Central memory CD4-positive, alpha-beta T cell (primary cell): ENCODE data around the gene FHOD1.

Experiments used
- DNase-seq: peaks from one replicate; pipeline ENCODE4 v3.0.0; 2022

The FHOD1 gene

DNA sequence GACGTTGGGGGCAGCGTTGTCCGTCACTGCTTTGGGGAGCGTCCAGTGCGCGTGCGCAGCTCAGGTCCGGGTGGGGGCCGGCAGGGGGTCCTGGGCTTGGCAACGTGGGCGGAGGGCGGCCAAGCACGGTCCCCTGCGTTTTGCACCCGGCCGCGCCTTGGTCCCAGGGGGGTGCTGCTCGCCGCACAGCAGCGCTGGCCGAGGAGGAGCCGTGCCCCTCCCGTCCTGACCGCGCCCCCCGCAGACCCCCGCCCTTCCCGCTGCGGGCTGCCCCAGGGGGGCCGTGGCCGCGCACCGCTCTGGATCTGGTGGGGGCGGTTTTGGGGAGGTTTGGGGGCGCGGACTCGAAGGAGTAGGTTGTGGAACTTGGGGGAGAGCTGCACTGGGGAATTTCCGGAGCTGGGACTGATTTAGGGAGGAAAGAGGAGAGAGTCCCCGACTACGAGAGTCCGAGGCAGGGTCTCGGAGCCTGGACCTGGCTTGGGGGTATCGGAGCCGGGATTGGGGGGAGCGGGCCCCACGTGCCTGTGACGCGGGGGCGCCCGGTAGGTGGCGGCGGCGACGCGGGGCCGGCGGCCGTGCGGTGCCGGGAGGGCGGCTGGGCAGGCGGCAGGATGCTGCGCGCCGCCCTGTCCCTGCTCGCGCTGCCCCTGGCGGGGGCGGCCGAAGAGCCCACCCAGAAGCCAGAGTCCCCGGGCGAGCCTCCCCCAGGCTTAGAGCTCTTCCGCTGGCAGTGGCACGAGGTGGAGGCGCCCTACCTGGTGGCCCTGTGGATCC is 1.3 kb upstream of the FHOD1 start, which contains the start of gene SLC9A5:
Gene SLC9A5 (plus strand): TSS at position 579 of the 777 bp plus-strand sequence. CDS start 36 bp downstream, at position 615.
- DNase-seq = no peak

DNA sequence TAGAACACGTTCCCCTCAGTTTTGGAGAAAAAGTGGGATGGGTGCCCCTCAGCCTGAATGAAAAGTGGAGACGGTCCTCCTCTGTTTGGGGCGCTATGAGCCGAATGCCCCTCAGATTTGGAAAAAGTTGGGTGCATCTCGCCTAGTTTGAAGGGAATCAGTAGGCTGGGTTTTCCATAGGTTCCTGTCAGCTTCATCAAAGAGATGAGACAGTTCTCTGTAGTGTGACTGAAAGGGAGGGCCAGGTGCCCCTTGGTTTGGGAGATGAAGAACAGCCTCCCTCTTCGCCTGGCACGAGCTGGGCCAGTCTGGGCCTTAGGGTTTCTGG is 756 bp upstream of the FHOD1 start:
- DNase-seq = no peak

DNA sequence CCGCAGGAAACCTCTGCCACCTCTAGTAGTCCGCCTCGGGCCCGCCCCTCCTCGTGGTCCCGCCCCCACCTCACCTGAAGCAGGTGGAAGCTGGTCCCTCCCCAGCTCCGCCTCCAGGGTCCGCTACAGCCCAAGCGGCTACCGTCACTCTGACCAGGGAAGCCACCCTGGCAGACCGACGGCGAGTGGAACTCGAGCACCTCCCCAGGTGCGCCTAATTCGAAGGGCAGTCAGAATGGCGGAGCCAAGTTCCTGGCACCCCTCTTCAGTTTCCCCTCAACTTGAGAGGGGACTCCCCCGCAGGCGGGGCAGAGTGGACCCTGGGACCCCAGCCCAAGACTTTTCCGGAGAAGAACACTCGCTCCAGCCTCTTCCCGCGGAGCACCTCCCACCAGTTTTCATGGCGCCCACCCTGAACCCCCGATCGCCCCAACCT is 507 bp downstream of the FHOD1 start:
- peak; percentile 31 for DNase-seq

DNA sequence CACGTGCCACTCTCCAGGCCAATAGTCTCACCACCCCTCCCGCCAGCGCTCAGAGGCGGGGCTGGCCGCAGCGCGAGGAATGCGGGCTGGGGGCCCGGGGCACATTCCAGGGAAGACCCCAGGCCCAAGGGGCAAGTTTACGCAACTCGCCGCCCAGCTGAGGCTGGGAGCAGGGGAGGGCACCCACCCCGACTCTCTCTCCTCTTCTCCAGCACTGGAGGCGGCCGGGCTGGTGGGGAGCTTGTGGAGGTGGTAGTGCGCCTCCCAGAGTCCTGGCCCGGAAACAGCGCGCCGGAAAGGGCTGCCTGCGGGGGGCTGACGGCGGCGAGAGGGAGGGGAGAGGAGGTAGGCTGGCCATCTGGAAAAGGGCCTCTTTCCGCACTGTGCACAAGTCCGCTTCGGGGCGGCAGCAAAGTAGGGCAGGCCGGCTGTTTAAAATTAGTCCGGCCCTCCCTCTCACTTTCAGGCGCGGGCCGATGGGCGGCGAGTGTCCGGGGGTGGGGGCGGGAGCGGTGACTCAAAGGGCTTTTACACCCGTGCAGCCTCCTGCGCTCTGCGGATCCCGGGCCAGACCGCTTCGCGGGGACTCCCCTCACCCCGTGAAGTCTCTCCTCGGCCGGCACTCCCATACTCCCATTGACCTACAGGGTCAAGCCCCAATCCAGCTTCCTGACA is 1.1 kb downstream of the FHOD1 start:
- no peak for DNase-seq

DNA sequence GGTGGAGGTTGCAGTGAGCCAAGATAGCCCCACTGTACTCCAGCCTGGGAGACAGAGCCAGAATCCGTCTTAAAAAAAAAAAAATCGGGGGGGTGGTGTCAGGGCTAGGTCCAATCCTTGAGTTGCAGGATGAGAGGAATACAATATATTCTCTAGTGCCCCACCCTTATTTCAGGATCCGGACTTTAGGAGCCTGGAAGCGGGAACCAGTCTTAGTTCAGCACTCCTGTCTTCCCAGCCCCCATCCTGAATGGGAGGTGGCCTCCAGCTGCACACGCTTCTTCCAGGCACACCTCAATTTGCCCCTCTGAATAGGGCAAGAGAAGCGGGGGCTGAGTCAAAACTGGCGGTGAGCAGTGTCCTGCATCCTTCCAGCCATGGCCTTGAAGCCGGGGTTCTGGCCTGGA is 1.6 kb downstream of the FHOD1 start:
- no peak for DNase-seq

DNA sequence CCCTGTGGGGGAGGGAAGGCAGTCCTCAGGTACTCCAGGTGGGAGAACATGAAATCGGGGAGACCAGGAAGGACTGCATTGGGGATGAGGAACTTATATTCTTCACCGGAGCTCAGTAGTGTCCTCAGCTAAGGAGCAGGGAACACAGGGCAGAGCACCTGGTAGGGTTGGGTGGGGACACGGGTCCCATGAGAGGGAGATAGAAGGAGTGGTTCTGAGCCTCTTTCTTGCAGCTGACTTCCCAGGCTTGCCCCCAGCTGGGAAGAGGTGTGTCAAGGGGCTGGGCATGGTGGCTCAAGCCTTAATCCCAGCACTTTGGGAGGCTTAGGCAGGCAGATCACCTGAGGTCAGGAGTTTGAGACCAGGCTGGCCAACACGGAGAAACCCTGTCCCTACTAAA is 2.1 kb downstream of the FHOD1 start:
- no peak for DNase-seq

DNA sequence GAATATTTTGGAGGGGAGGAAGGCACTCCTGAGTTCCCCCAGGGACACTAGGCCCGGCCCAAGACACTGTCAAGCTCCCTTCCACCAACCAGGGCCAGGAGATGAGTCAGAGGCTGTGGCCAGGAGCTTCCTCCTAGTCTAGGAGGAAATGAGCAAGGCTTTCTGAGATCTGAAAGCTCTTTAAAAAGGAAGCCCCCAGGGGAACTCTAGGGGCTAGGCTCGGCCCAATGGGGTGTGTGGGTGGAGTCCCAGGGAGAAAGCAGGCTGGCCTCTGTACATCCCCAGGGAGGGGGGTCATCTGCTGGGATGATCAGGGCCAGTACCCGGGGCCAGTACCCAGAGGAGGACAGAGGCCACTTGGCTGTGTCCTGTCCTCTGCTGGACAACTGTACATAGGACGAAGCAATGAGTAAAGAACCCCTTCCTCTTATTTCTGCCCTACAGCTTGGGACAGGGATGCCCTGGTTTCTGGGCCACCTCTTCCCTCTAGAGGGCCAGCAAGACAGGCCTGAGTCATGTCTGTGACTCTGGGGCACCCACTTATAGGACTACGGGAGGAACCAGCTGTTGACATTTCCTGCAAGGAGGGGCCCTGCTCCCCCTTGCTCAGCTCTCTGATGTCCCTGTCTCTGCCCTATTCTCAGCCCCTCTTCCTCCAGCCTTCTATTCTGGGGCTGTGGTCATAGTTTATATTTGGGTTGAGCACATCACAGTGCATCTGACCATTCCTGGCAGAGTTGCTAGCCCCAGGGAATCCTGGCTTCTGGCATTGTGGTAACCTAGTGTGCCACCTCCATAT is 2.7 kb downstream of the FHOD1 start:
- DNase-seq = peak; percentile 77

DNA sequence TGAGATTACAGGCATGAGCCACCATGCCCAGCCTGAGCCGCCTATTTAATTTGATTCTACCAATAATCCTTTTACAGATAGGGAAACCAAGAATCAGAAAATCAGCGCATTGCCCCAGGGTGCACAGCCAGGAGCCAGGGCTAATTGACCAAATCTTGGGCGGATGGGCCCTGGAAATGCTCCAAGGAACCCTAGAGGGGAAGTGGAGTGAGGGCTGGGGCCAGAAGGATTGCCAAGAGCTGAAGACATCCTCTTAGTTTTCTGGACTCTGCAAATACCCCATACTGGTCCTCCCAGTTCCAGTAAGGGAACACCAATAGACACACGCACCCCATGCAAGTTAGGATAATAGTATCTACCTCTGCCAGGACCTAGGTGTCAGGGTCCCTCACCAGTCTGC is 3.8 kb downstream of the FHOD1 start:
- DNase-seq = no peak

DNA sequence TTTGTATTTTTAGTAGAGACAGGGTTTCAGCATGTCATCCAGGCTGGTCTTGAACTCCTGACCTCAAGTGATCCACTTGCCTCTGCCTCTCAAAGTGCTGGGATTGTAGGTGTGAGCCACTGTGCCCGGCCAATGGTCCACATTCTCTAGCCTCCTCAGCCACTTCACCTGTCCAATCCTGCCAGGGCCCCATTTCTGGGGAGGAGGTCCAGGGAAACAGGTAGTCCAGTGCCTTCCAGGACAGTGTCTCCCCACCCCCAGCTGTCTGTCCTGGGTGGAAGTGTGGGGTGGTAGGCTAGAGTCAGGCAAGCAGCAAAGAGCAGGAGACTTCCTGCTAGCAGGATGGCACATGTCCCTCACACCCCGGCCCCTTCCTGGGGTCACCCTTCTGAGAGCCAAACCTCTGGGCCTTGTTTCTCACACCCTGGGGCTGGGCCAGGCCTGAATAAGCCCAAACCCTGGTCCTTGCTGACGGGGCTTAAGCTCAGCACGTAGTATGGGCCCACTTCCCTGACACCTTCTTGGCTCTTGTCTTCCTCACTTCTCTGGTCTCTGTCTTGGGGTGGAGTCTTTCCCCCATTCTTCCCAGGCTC is 5.0 kb downstream of the FHOD1 start:
- DNase-seq = no peak

DNA sequence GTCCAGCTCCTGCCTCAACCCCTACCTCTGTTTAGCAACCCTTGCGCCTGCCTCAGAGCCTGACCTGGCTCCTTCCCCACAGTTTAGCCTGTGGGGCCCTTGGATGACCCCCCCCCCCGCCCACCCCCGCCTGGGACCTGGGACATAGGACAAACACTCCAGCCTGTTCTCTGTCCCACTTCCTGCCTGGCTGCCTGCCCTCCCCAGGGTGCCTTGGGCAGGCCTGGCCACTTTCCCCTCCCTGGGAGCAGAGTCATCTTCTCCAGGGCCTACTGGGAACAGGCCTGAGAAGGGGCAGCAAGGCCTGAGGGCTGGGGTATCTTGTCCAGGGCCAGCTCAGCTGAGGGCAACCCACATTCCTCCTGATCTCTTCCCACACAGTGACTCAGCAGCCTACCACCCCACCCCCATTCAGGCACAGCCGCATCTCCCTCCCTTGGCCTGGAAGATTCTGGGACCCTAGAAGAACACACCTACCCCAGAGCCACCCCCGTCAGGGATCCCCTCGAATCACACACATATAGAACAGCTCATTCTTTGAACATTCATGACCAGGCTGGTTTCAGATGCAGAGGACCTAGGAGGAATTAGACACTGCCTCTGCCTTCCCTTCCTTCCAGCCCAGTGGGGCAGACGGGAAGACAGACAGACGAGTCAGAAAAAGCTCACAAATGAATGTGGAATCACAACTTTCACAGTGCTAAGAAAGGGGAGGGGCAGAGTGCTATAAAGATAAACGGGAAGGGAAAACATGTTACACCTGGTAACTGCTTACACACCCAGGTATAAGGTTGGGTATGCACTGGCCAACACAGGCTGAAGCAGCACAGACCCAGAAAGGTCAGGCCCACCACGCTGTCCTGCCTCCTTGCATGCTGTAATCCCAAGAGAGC is 6.0 kb downstream of the FHOD1 start:
- DNase-seq = no peak

DNA sequence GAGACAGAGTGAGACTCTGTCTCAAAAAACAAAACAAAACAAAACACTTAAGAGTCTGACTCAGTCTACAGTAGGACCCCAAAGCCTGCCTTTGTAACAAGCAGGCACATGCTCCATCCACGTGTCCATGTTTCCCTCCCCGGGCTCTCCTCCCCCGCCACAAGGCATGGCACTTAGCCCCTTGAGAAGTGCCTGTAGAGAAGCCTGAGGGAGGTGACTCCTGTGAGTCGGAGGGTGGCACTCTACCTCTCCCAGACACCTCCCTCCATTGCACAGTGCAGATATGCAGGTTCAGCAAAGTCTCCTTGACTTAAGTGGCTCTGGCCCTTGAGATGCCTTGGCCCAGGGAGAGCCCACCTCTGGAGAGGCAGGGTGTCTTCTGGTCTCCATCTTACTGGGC is 6.8 kb downstream of the FHOD1 start:
- DNase-seq = no peak

DNA sequence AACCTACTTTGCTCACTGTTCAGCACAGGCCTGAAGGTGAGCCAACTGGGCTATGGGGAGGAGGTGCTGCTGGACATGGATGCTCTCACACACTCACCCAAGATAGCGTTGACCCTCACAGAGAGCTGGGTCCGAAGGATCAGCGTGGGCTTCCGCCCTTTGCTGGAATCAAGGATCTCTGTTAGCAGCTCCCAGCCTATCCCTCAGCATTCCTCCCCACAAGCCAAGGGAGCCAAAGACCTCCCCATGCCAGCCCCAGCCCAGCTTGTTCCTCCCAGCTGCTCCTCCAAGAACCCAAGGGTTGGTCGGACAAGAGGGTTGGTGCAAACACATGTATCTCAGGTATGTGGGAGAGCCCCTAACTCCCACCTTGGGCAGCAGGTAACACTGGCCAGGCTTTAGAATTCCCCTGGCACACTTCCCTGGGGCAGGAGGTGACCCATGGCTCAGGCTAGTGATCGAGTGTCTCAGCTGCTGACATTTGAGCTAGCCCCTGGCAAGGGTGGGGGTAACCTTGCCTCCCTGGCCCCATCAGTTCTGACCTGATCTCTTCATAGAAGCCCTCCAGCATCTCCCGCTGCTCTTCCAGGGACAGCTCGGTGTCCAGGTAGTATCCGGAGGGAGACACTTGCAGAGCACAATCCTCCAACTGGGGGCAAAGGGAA is 8.3 kb downstream of the FHOD1 start:
- DNase-seq = no peak

DNA sequence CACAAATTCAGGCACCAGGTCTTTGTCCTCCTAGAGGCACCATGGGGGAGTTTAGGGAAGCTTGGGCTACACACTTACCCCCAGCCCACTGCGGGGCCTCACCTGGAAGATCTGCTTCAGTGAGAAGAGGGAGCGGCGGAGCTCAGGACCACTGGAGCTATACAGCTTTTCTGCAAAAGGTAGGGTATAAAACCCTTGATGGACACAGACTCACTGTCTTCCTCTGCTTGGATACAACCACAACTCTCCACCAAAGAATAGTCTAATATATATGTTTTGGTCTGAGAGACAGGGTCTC is 9.1 kb downstream of the FHOD1 start:
- no peak for DNase-seq

DNA sequence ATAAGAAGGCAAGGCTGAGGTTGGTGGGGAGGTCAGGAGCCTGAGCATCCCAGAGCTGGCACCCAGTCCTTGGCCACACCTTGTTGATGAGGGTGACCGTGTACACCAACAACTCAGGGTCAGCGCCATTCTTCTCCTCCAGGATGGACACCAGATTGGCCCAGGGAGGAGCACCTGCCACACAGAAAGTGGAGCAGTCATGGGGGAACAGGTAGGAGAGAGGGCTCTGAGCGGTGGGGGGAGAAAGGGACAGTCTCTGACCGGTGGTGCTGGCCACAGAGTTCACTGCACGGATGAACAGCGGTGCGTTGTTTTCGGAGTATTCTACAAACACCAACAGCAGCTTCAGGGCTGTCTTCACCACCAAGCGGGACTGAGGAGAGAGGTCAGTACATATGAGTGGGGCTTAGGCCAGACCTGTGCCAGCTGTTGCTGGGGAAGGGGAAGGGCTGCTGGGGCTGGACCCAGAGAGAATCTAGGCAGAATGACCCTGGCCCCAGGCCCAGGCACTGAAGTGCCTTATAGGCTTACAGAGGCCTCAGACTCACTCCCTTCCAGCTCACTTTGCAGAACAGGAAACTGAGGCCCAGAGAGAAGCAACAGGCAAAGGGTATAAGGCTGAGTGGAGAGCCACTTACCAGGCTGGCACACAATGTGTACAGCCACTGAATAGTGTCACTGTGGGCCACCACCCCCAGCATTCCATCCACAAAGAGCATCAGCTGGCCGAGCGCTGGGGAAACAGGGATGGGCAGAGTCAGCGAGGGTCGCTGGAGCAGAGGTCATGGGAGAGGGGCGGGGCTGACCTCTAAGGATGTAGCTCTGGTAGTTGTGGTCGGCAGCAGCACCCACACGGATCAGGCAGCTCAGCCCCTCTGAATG is 9.6 kb downstream of the FHOD1 start:
- DNase-seq = no peak

DNA sequence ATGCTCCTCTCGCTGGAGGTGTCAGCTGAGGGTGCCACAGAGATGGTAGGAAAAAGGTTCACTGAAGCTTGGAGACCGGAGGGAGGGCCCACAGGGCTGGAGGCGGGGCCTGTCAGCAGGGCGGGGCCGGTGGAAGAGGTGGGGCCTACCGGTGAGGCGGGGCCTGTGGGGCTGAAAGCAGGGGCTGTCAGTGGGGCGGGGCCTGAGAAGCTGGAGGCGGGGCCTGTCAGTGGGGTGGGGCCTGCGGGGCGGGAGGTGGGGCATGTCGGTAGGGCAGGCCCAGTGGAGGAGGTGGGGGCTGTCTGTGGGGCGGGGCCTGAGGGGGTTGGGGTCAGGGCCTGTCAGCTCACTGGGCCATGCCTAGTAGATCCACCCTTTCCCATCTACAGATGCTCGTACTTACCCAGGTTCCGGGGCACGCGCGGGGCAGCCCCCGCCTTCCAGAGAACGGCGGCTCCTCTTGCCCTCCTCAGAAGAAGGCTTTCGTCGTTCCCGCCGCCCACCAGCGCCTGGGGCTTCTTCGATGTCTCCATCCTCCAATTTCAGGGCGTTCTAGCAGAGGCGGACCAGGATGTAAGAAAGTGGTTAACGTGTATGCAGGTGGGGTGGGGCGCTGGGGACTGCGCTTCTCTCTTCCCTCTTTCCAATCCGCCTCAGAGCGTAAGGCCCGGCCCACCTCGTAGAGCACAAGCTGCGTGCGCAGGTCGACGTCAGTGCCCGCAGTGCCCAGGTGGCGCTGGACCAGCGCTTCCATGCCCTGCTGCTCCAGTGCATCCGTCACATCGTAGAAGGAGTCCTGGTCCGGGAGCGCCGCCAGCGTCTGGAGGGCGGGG is 10.5 kb downstream of the FHOD1 start:
- peak; percentile 81 for DNase-seq

DNA sequence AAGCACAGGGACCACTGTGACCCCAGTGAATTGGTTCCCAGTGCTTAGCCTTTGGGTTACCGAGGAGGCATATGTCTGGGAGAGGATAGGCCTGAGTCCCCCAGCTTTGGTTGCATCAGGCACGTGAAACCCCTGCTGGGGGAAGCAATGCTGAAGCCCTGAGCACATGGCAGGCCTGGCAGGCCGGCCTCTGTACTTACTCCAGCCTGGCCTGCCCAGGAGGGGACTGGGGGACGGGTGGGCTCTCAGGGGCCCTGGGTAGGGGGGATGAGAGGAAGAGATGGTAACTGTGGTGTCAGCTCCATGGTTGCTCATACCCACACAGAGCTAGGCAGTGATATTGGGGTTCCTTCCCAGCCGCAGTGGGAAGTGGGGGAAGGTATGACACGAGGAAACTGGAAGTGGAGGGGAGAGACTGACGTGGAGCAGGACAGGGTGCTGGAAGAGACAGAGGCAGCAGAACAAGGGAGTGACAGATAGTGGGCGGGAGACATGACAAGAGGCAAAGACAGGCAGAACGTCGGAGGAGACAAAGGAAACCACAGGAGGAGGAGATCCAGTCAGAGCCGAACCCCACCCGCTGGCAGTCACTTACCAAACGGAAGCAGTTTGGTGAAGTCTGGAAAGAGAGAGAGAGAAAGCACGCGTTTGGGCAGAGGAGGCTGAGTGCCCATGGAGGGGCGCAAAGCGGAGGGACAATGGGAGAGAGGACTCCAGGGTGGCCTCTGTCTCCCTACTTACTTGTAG is 11.3 kb downstream of the FHOD1 start:
- peak; percentile 81 for DNase-seq

DNA sequence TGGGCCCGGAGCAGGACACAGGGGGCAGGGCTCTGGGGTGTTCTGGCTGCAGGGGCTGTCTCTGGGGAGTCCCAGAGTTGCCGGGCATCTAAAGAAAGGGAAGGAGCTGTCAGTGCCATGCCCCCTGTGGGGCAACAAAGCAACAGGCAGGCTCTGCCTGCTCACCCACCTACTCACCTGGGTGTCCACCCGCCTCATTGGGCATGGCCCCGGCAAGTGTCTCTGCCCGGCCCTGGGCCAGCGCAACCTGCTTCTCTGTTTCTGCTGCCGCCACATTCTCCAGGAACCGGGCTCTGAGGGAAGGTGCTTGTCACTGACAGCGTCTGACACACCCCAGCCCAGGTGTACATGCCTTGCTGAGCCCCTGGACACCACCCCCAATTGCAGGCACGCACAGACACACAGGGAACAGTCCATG is 13.1 kb downstream of the FHOD1 start:
- no peak for DNase-seq

DNA sequence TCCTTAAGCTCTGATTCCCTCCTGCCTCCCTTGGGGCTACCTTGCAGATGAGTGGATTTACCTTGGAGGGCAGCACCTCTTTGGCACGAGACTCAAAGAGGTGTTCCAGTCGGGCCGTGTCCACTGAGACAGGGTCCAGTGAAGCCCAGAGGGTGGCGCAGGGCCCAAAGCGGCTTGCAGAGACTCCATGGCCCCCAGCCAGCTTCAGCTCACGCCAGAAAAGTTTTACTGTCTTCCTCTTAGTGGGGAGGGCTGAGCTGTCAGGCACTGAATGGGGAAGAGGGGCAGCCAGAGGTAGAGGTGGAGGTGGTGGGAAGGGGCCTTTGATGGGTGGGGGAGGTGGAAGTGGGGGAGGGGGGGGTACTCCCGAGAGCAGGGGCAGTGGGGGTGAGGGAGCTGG is 13.7 kb downstream of the FHOD1 start:
- DNase-seq = no peak
